GM21526 (cell line): ENCODE results near the gene DIAPH2.

Experiments used
- ATAC-seq: cut with Tn5 transposase; IDR thresholded peaks from one replicate; pipeline ENCODE4 v1.9.1; 2021; ENCODE audit warnings: moderate library complexity; ENCODE audit not compliant: unreplicated experiment, low FRiP score

The DIAPH2 gene

GRCh38 chrX:97027384-97027922 lies 342.8 kb downstream of the DIAPH2 start:
- ATAC-seq, result no peak

- no peak for ATAC-seq
Measured at GRCh38 chrX:97030463-97030862, 345.8 kb downstream of the DIAPH2 start.

GRCh38 chrX:97030947-97031346 lies 346.3 kb downstream of the DIAPH2 start:
- no peak for ATAC-seq

- peak; percentile 80 for ATAC-seq
Measured at GRCh38 chrX:97039363-97040029, 354.9 kb downstream of the DIAPH2 start.

- ATAC-seq, result no peak
Measured at GRCh38 chrX:97045470-97045869, 360.8 kb downstream of the DIAPH2 start.

GRCh38 chrX:97046867-97047266 lies 362.2 kb downstream of the DIAPH2 start:
- no peak for ATAC-seq

- no peak for ATAC-seq
Measured at GRCh38 chrX:97050392-97050791, 365.8 kb downstream of the DIAPH2 start.

- ATAC-seq, result no peak
Measured at GRCh38 chrX:97057349-97057909, 372.8 kb downstream of the DIAPH2 start.

GRCh38 chrX:97060020-97060419 lies 375.4 kb downstream of the DIAPH2 start:
- ATAC-seq, result no peak

GRCh38 chrX:97065066-97065465 lies 380.4 kb downstream of the DIAPH2 start:
- no peak for ATAC-seq

GRCh38 chrX:97065973-97066372 lies 381.3 kb downstream of the DIAPH2 start:
- ATAC-seq, result no peak

- ATAC-seq, result no peak
Measured at GRCh38 chrX:97066381-97066780, 381.7 kb downstream of the DIAPH2 start.

- no peak for ATAC-seq
Measured at GRCh38 chrX:97070346-97070745, 385.7 kb downstream of the DIAPH2 start.

- ATAC-seq, result no peak
Measured at GRCh38 chrX:97074400-97074799, 389.8 kb downstream of the DIAPH2 start.

GRCh38 chrX:97089116-97089515 lies 404.5 kb downstream of the DIAPH2 start:
- no peak for ATAC-seq

GRCh38 chrX:97096385-97096784 lies 411.7 kb downstream of the DIAPH2 start:
- ATAC-seq, result no peak

- no peak for ATAC-seq
Measured at GRCh38 chrX:97102938-97103337, 418.3 kb downstream of the DIAPH2 start.

- ATAC-seq, result no peak
Measured at GRCh38 chrX:97109730-97110129, 425.1 kb downstream of the DIAPH2 start.

GRCh38 chrX:97117572-97117971 lies 432.9 kb downstream of the DIAPH2 start:
- ATAC-seq, result no peak

- no peak for ATAC-seq
Measured at GRCh38 chrX:97119474-97120109, 434.9 kb downstream of the DIAPH2 start.

GRCh38 chrX:97123001-97123400 lies 438.4 kb downstream of the DIAPH2 start:
- ATAC-seq, result no peak

GRCh38 chrX:97126020-97126419 lies 441.4 kb downstream of the DIAPH2 start:
- no peak for ATAC-seq
